Activated CD4-positive, alpha-beta memory T cell treated with anti-CD3 and anti-CD28 coated beads for 36 hours (primary cell): Measurements from ENCODE around the gene TADA3. TPM values are rescaled to one million over a fixed set of nuclear protein-coding genes. Genes with fewer than 3 reads are reported as not detected.

Experiments
- CTCF ChIA-PET: fragments of 350-600 bp; sonication (Branson Sonifier 250); formaldehyde crosslinking; loops from one replicate; lab custom pipeline; 2021; ENCODE audit warnings: antibody characterized with exemption, inconsistent platforms; lab: Charles Lee
- POLR2A ChIA-PET: fragments of 350-600 bp; sonication (Branson Sonifier 250); formaldehyde crosslinking; loops from one replicate; lab custom pipeline; 2021; ENCODE audit warnings: antibody characterized with exemption; lab: Charles Lee
- DNase-seq: peaks from one replicate; pipeline ENCODE4 v3.0.0-alpha.2; 2020
- H3K27ac Mint-ChIP-seq: one replicate; pipeline ENCODE4 v1.8.0; 2021; ENCODE audit warnings: mixed read lengths
- H3K27me3 Mint-ChIP-seq: one replicate; pipeline ENCODE4 v1.8.0; 2021; ENCODE audit warnings: mixed read lengths
- H3K36me3 Mint-ChIP-seq: one replicate; pipeline ENCODE4 v1.8.0; 2021; ENCODE audit warnings: mixed read lengths
- H3K4me1 Mint-ChIP-seq: one replicate; pipeline ENCODE4 v1.8.0; 2021; ENCODE audit warnings: low read depth, mixed read lengths
- H3K4me3 Mint-ChIP-seq: one replicate; pipeline ENCODE4 v1.8.0; 2021; ENCODE audit warnings: mild to moderate bottlenecking, mixed read lengths
- H3K9me3 Mint-ChIP-seq: one replicate; pipeline ENCODE4 v1.8.0; 2021; ENCODE audit warnings: mixed read lengths
- intact Hi-C: fragments of 100-400 bp; cut with micrococcal nuclease; formaldehyde crosslinking; loops from one replicate; pipeline ENCODE4 v1.15.1; 2023
- total RNA-seq, 2 experiments: library from RNA; stranded (reverse); gene quantifications; one replicate each; pipeline ENCODE4 v1.2.3, GENCODE V29; 2021

The TADA3 gene, protein sequence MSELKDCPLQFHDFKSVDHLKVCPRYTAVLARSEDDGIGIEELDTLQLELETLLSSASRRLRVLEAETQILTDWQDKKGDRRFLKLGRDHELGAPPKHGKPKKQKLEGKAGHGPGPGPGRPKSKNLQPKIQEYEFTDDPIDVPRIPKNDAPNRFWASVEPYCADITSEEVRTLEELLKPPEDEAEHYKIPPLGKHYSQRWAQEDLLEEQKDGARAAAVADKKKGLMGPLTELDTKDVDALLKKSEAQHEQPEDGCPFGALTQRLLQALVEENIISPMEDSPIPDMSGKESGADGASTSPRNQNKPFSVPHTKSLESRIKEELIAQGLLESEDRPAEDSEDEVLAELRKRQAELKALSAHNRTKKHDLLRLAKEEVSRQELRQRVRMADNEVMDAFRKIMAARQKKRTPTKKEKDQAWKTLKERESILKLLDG
- 10 to 100 TPM; 86.9 to 92.1 TPM for total RNA-seq

DNA sequence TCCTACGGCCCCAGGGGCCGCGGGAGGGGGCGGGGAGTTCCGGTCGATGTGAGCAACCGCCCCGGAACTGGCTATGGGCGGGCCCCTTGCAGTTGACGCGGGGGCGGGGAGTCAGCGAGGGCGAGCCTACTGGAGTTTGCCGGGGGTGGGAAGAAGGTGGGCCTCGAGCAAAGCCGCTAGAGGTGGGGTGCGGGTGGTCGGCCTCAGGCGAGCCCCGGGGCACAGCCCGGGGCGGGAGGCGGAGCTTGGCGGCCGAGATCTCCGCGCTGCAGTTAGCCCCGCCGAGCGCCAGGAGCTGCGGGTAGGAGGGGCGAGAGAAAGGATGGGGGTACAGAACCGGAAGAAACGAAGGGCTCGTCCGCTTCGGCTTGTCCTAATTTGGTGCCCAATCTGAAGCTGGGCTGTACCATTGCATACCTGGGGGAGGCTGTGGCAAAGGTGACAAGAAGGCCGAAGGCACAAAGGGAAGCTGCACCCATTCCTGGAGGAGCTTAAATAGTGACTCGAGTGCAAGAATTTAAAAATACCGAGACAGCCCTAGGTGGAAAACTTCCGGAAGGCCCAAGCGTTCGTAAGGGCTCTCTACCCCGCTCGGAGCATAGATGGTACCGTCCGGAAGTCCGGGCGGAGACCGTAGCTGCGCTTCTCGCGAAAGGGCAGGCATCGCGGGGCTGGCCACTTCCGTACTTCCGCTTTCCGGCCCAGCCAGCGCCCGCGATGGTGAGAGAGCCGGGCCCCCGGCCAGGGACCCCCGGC lies at the start of gene TADA3, which contains the start of gene ARPC4:
TADA3 (minus strand) TSS at position 69 of the 756 bp plus-strand sequence. CDS start 1,007 bp downstream, outside the sequence.
ARPC4 (plus strand) TSS at position 678 of the 756 bp plus-strand sequence; CDS start at position 718, 40 bp downstream.
- ChIA-PET CTCF (interaction anchor here (0.7 to 1.5 kb wide), 14 partner anchors 10 to 393 kb away, joined by 3 to 14 read pairs (median 4); partner anchors contain the start of genes BRPF1, OGG1 and TTLL3), POLR2A (interaction anchor here (0.9 to 2.0 kb wide), 15 partner anchors 11 to 456 kb away, joined by 3 to 24 read pairs (median 5); partner anchors contain the start of genes BRPF1, CAMK1, OGG1 and SETD5)
- no peaks in the 10 kb centered on the region for H3K27me3 Mint-ChIP-seq
- H3K9me3 Mint-ChIP-seq: no peaks in the 10 kb centered on the region
- H3K4me1 Mint-ChIP-seq: peaks cover 65% of the 10 kb centered on the region
- DNase-seq: peak; percentile 93
- H3K36me3 Mint-ChIP-seq: peaks cover 57% of the 10 kb centered on the region
- intact Hi-C loops: loop anchor here (1.0 to 5.0 kb wide), 9 partner anchors 14 to 395 kb away; partner anchors contain the start of genes BRPF1, CRELD1, FANCD2 and MTMR14
- H3K27ac Mint-ChIP-seq: peak within 1 kb of the TSS; percentile 99
- peak within 1 kb of the TSS; percentile 99 for H3K4me3 Mint-ChIP-seq

DNA sequence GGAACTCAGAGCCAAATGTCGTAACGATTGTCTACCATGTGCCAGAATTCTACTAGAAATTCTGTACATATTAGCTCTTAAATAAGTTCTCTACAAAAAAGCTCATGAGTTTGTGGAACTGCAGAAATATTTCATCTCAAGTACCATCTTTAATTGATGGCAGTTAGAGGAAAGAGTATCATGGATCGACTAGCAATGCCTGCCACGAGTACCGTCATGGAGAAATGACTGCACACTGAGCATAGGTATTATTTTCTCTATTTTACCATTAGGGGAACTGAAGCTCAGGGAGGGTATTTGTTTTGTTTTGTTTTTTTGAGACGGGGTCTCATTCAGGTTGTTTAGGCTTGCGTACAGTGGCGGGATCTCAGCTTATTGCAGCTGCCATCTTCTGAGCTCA lies 48.7 kb upstream of the TADA3 start:
- Mint-ChIP-seq H3K4me3 (no peak overlapping the region), H3K27me3 (no peaks in the 10 kb centered on the region), H3K27ac (no peak overlapping the region), H3K36me3 (peaks cover 25% of the 10 kb centered on the region), H3K9me3 (no peaks in the 10 kb centered on the region), H3K4me1 (peaks cover 23% of the 10 kb centered on the region)
- POLR2A ChIA-PET: interaction anchor here (0.6 kb wide), 1 partner anchor 125 kb away, joined by 3 read pairs; no protein-coding TSS in a partner anchor
- no peak for DNase-seq
- CTCF ChIA-PET: interaction anchor here (0.6 to 1.7 kb wide), 7 partner anchors 14 to 423 kb away, joined by 3 to 5 read pairs (median 3); partner anchors contain the start of gene CRELD1
- intact Hi-C loops: no loop called here

DNA sequence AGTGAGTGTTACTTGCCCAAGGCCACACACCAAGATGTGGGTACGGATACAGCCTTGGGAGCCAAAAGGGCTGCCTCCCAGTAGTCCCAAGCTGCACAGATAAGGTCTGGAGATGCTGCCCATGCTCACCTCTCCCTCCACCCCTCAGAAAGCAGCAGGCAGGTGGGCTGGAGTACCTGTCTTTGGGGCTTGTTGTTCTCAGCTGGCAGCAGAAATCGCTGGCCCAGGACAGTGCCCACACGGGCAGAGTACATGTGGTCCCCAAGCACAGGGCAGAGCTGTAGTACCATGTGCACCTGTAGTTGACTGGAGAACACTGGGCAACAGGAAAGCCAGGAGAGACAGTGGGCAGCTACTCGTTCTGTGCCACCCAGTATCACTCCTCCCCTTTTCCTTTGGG lies 46.6 kb upstream of the TADA3 start:
- peaks cover 13% of the 10 kb centered on the region for H3K4me1 Mint-ChIP-seq
- intact Hi-C loops: no loop called here
- H3K36me3 Mint-ChIP-seq: peaks cover 41% of the 10 kb centered on the region
- CTCF ChIA-PET: no interaction called here
- POLR2A ChIA-PET: interaction anchor here (0.8 kb wide), 1 partner anchor 99 kb away, joined by 5 read pairs; no protein-coding TSS in a partner anchor
- H3K4me3 Mint-ChIP-seq: no peak overlapping the region
- no peak overlapping the region for H3K27ac Mint-ChIP-seq
- H3K27me3 Mint-ChIP-seq: no peaks in the 10 kb centered on the region
- no peaks in the 10 kb centered on the region for H3K9me3 Mint-ChIP-seq
- no peak for DNase-seq

DNA sequence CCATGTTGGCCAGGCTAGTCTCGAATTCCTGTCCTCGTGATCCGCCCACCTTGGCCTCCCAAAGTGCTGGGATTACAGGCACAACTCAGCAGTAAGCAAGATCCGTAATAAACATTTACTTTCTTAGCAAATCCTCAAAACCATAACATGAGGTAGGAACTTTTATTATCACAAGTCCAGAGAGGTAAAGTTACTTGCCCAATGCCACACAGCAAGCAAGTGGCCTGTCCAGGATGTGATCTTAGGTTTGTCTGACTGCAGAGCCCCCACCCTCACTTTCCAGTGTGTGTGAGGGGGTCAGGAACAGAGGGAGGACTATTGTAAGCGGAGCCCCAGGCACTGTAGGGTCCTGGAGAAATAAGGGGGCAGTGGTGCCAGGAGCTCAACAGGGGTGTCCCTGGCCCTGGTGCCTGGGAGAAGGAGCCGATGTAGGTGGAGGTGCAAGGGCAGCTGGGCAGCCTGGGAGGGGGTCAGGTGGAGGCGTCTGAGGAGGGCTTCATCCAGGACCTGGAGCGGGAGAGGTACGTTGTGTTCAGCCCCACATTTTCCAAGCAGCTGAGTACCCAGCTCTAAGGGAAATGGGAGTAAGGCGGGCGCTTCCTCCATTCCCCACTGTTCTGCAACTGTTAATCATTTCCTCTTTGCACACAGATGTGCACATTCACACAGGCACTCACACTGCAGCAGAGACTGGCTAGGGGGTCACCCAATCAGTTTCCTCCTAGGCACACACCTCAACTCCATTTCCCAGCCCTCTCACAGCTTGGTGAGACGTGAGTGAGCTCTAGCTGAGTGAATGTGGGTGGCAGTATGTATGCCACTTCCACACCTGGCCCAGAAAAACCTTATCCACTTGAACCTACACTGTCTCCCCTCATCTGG lies 45.7 kb upstream of the TADA3 start:
- H3K4me3 Mint-ChIP-seq: no peak overlapping the region

DNA sequence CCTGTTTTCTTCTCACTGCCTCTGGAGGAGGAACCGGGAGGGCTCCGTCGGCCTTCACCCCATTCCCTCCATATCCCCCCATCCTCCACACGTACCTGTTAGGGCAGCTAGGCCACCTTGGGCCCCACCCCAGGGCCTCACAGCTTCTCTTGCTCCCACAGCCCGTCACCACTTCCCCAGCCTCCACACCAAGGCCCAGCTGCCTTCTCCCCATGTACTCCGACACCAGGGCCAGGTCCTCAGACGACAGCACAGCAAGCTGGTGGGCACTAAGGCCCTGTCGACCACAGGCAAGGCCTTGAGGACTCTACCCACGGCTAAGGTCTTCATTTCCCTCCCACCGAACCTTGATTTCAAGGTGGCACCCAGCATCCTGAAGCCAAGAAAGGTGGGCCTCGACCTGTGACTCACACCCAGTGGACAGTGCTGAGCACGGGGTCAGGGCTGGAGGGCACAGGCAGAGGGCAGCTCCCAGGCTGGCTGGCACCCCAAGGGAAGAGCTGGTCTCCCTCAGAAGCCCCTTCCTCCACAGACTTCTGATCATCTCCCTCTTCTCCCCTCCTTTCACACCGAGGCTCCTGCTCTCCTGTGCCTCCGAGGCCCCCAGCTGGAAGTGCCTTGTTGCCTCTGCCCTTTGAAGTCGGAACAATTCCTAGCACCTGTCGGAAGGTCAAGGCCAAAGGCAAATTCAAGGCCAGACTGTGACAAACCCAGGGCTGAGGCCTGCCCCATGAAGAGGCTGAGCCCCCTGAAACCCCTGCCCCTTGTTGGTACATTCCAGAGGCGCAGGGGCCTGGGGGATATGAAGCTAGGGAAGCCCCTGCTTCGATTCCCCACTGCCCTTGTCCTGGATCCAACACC lies 42.5 kb upstream of the TADA3 start:
- CTCF ChIA-PET: no interaction called here
- no peak for DNase-seq
- H3K36me3 Mint-ChIP-seq: peaks cover 32% of the 10 kb centered on the region
- POLR2A ChIA-PET: no interaction called here
- no peaks in the 10 kb centered on the region for H3K4me1 Mint-ChIP-seq
- no peak overlapping the region for H3K27ac Mint-ChIP-seq
- no peaks in the 10 kb centered on the region for H3K9me3 Mint-ChIP-seq
- intact Hi-C loops: no loop called here
- no peak overlapping the region for H3K4me3 Mint-ChIP-seq
- H3K27me3 Mint-ChIP-seq: no peaks in the 10 kb centered on the region

More for the DNA sequence above, 45.7 kb upstream of the TADA3 start:
- peaks cover 42% of the 10 kb centered on the region for H3K36me3 Mint-ChIP-seq
- intact Hi-C loops: no loop called here
- POLR2A ChIA-PET: no interaction called here
- no peaks in the 10 kb centered on the region for H3K27me3 Mint-ChIP-seq
- CTCF ChIA-PET: interaction anchor here (0.6 kb wide), 1 partner anchor 34 kb away, joined by 4 read pairs; no protein-coding TSS in a partner anchor
- no peaks in the 10 kb centered on the region for H3K9me3 Mint-ChIP-seq
- H3K4me1 Mint-ChIP-seq: peaks cover 11% of the 10 kb centered on the region
- no peak for DNase-seq
- peak overlapping the region; percentile 39 for H3K27ac Mint-ChIP-seq

DNA sequence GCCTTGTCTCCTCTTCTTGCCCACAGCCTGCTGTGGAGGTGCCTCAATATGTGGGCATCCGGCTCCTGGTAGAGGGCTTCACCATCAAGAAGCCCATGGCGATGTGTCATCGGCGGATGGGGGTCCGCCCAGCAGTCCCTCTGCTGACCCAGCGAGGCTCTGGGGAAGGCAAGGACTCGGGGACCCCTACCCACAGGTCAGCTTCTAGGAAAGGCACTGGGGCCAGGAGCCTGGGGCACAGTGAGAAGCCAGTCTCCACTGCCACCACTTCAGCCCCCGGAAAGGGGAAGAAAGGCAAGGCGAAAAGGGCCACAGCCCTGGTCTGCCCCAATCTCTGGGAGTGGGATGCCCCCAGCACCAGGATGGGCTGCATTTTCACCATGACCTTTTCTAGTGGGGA lies 40.8 kb upstream of the TADA3 start:
- H3K9me3 Mint-ChIP-seq: no peaks in the 10 kb centered on the region
- no peak overlapping the region for H3K4me3 Mint-ChIP-seq
- intact Hi-C loops: no loop called here
- H3K36me3 Mint-ChIP-seq: peaks cover 32% of the 10 kb centered on the region
- no peak for DNase-seq
- H3K27ac Mint-ChIP-seq: no peak overlapping the region
- POLR2A ChIA-PET: no interaction called here
- H3K27me3 Mint-ChIP-seq: no peaks in the 10 kb centered on the region
- H3K4me1 Mint-ChIP-seq: no peaks in the 10 kb centered on the region
- CTCF ChIA-PET: interaction anchor here (0.9 kb wide), 1 partner anchor 100 kb away, joined by 3 read pairs; the partner anchor contains the start of gene CRELD1

DNA sequence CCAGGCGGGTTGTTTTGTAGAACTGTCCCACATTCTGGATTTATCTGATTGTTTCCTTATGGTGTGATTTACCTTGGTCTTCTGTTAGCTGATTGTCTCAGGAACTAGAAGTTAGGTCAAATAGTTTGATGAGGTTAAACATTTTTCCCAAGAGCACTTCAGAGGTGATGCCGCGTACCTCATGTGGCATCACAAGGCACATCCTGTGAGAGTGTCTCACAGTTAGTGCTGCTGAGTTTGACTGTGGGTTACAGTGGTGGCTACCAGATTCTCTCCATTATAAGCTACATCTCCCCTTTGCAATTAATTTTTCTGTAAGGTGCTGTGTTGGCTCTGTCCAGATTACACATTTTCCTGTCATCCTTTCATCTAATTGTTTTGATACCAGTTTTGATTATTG lies 39.0 kb upstream of the TADA3 start:
- DNase-seq: no peak
- Mint-ChIP-seq H3K36me3 (peaks cover 30% of the 10 kb centered on the region), H3K4me3 (no peak overlapping the region), H3K27me3 (no peaks in the 10 kb centered on the region), H3K4me1 (no peaks in the 10 kb centered on the region), H3K9me3 (no peaks in the 10 kb centered on the region), H3K27ac (no peak overlapping the region)
- intact Hi-C loops: no loop called here
- ChIA-PET POLR2A (no interaction called here), CTCF (interaction anchor here (1.1 kb wide), 1 partner anchor 16 kb away, joined by 3 read pairs; no protein-coding TSS in a partner anchor)

DNA sequence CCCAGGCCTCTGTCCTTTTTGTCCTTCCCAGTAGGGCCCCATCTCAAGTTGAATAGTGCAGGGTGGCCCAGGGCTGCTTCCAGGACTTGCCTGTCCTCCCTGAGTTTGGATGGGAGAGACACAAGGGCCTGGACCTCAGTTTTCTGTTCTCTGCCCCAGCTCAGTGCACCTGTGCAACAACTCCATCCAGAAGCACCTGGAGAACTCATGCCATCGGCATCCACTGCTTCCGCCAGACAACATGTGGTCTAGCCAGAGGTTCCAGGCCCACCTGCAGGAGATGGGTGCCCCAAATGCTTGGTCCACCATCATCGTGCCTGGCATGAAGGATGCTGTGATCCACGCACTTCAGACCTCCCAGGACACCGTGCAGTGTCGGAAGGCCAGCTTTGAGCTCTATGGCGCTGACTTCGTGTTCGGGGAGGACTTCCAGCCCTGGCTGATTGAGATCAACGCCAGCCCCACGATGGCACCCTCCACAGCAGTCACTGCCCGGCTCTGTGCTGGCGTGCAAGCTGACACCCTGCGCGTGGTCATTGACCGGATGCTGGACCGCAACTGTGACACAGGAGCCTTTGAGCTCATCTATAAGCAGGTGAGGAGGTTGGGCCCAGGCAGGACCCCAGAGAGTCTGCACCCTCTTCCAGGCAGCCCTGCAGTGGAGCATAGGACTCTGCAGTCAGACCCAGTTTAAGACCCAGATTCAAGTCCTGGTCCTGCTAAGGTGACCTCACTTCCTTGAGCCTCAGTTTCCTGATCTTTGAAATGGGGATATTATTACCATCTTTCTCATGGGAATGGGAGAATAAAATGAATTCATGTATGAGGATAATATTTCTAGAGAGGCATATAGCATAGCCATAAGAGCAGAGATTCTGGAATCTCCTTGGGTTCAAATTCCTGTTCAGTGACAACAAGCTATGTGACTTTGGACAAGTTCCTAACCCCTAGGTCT lies 36.8 kb upstream of the TADA3 start:
- intact Hi-C loops: no loop called here
- Mint-ChIP-seq H3K36me3 (peaks cover 14% of the 10 kb centered on the region), H3K27me3 (no peaks in the 10 kb centered on the region), H3K27ac (no peak overlapping the region), H3K4me3 (no peak overlapping the region), H3K4me1 (no peaks in the 10 kb centered on the region), H3K9me3 (no peaks in the 10 kb centered on the region)
- CTCF ChIA-PET: interaction anchor here (1.8 to 2.2 kb wide), 2 partner anchors 117 to 159 kb away, joined by 6 to 7 read pairs; no protein-coding TSS in a partner anchor
- DNase-seq: no peak
- POLR2A ChIA-PET: no interaction called here

DNA sequence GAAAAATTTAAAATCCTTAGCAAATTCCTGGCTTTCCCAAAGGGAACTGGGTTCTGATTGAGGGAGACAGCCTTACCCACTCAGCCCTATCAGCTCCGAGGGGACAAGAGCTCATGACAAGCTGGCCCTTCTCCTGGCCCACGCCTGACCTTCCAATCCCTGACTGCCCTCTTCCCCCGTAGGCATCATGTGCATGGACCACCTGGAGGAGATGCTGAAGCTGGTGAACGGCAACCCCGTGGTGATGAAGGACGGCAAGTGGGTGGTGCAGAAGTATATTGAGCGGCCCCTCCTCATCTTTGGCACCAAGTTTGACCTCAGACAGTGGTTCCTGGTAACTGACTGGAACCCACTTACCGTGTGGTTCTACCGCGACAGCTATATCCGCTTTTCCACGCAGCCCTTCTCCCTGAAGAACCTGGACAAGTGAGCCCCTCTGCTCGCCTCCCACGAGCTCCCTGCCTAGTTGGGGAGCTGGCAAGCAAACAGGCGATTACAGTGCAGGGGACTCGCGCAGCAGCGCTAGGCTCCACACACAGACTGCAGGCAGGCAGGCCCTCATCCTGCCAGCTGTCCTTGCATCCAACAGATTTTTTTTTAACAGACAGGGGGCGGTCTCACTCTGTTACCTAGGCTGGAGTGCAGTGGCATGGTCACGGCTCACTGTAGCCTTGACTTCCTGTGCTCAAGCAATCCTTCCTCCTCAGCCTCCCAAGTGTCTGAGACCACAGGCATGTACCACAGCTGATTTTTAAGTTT lies 34.7 kb upstream of the TADA3 start:
- no peaks in the 10 kb centered on the region for H3K4me1 Mint-ChIP-seq
- DNase-seq: peak; percentile 45
- ChIA-PET POLR2A (interaction anchor here (1.2 kb wide), 1 partner anchor 17 kb away, joined by 3 read pairs; no protein-coding TSS in a partner anchor), CTCF (interaction anchor here (0.7 to 2.2 kb wide), 12 partner anchors 9 to 161 kb away, joined by 3 to 9 read pairs (median 3); partner anchors contain the start of gene RPUSD3)
- no peak overlapping the region for H3K4me3 Mint-ChIP-seq
- H3K27ac Mint-ChIP-seq: peak overlapping the region; percentile 1
- H3K9me3 Mint-ChIP-seq: no peaks in the 10 kb centered on the region
- peaks cover 6% of the 10 kb centered on the region for H3K36me3 Mint-ChIP-seq
- intact Hi-C loops: no loop called here
- no peaks in the 10 kb centered on the region for H3K27me3 Mint-ChIP-seq
